H1 (cell line): ENCODE data around the gene KCNB1.

Experiments
- BCL11A ChIP-seq, 2 experiments: IDR thresholded peaks; one replicate each; pipeline ENCODE4 v1.6.1; 2011; ENCODE audit warnings: low read depth in 2 of 2, low read length in 2 of 2, mild to moderate bottlenecking in 2 of 2
- JUND ChIP-seq: IDR thresholded peaks from 2 replicates; pipeline ENCODE4 v1.6.1; 2011; ENCODE audit warnings: mild to moderate bottlenecking, improper control_type of control experiment, low read length
- NRF1 ChIP-seq: IDR thresholded peaks from 2 replicates; pipeline ENCODE4 v1.6.1; 2011; ENCODE audit warnings: mild to moderate bottlenecking, low read depth, low read length, improper control_type of control experiment
- TF ChIP-seq, protein P1 (sequence below): IDR thresholded peaks from 2 replicates; pipeline ENCODE4 v1.6.1; 2012; ENCODE audit warnings: inconsistent platforms

DNA sequence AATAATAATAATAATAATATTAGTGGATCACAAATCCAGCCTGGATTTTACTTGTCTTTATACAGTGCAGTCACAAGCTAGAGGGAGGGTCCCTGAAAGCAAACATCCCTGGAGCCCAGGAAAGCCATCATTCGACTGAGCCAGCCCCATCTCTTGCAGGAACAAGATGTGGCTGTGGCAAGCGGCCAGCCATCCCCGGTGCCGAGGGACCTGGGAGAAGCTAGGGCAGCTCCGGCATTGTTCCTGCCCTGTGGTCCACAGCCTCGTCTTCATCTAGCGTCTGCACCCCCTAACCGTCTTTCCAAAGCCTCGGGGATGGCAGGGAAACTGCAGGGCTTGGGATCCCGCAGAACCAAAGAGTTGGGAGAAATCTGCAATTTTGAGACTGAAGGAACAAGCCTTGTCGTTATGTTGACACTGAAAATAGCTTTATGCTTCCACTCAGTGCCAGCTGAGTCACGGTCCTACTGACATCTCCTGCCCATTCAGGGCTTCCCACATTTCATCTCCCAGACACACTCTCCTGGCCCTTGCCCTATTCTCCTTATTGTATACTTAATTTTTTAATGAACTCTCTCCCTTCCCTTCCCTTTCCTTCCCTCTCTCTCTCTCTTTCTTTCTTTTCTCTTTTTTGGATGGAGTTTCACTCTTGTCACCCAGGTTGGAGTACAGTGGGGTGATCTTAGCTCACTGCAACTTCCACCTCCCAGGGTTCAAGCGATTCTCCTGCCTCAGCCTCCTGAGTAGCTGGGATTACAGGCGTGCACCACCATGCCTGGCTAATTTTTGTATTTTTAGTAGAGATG is 142.1 kb downstream of the KCNB1 start:
- TF ChIP-seq NRF1 (no peak), BCL11A (IDR thresholded peaks at IDR 0.05; ENCODE audit: low read depth in 2 of 2, low read length in 2 of 2) (no peak), JUND (no peak)
- TF ChIP-seq, protein P1, sequence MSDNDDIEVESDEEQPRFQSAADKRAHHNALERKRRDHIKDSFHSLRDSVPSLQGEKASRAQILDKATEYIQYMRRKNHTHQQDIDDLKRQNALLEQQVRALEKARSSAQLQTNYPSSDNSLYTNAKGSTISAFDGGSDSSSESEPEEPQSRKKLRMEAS, result no peak
